ENCODE results near the gene MCRIP2. TPM values are rescaled to one million over a fixed set of nuclear protein-coding genes. Genes with fewer than 3 reads are reported as not detected.

MCRIP2 gene
- total RNA-seq, 2 donors from 2014 or later: 29.5 to 57.7 TPM

DNA sequence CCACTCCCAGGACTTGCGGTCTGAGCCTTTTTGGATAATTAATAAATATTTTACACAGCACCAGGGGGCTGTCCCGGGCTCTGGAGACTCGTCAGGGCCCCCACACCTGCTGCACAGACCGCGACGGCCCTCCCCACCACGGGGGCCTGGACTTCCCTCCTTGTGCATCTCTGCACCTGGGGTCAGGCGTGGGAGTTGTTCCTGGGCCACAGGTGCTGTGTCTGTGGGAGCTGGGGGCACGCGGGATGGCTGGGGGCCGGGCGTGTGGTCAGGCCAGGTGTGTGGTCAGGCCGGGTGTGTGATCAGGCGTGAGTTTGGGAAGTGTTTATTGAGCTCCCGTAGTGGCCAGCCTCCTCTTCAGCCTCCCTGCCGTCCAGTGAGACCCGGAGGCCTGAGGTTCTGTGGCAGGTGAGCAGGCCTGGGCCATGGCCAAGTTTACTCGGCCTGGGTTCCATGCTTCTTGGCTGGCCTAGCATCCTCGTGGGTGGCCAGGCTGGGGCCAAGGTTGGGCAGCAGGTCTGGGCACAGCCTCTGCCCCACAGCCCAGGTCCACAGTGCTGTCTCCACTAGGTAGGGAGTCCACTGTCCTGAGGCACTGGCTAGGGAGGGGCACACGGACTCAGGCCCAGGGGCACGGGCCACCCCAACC is 36.7 kb downstream of the MCRIP2 start:
- Mint-ChIP-seq H3K4me3 (no peak overlapping the region), H3K9me3 (no peaks in the 10 kb centered on the region), H3K36me3 (no peaks in the 10 kb centered on the region), H3K27me3 (no peaks in the 10 kb centered on the region), H3K4me1 (ENCODE audit: low read depth in 2 of 2) (peaks cover 13 to 17% of the 10 kb centered on the region in 2 donors), H3K27ac (no peak overlapping the region)
- no peak for DNase-seq (ENCODE audit: low spot score)
- ATAC-seq: no peak

DNA sequence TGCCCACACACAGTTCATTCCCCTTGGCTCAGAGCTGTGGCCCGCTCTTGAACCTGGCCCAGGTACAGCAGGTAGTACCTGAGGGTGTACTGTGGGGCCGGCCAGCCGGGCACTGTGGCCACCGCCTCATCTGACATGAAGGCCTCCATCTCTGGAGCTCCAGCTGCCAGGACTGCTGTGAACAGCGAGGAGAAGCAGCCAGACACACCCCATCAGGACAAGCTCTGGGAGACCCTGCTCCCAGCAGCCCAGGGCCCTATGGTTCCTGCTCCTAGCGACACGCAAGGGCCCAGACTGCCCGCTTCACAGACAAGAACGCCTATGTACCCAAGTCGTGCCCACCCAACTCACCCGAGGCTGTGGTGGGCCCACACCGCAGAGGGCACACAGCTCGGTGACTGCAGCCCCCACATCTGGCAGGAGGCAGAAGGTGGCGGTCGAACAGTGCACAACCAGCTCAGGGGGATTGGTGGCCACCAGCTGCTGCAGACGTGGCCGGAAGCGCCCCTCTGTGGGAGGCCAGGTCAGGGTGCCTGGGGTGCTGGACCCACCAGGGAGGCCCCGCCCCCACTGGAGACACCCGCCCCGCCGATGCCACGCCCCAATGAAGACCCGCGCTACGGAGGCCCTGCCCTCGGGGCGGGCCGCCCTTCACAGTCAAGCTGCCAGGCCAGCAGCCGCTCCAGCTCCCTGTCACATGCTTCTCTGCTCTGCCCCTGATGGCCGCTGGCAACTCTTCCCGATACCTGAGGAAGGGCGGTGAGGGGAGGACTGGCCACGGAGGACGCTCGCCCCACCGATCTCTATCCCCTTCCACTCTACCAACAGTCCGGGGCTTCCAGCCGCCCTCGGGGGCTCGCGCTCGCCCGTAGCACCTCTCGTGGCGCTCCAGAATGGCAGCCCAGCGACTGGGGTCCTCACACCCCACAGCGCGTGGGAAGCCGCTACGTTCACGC is 37.5 kb downstream of the MCRIP2 start:
- peak; percentile 7 to 28 for ATAC-seq
- Mint-ChIP-seq H3K27me3 (no peaks in the 10 kb centered on the region), H3K9me3 (no peaks in the 10 kb centered on the region), H3K4me1 (ENCODE audit: low read depth in 2 of 2) (peaks cover 13 to 17% of the 10 kb centered on the region in 2 donors), H3K27ac (no peak overlapping the region), H3K4me3 (peak overlapping the region; percentile 81), H3K36me3 (no peaks in the 10 kb centered on the region)
- no peak for DNase-seq (ENCODE audit: low spot score)

DNA sequence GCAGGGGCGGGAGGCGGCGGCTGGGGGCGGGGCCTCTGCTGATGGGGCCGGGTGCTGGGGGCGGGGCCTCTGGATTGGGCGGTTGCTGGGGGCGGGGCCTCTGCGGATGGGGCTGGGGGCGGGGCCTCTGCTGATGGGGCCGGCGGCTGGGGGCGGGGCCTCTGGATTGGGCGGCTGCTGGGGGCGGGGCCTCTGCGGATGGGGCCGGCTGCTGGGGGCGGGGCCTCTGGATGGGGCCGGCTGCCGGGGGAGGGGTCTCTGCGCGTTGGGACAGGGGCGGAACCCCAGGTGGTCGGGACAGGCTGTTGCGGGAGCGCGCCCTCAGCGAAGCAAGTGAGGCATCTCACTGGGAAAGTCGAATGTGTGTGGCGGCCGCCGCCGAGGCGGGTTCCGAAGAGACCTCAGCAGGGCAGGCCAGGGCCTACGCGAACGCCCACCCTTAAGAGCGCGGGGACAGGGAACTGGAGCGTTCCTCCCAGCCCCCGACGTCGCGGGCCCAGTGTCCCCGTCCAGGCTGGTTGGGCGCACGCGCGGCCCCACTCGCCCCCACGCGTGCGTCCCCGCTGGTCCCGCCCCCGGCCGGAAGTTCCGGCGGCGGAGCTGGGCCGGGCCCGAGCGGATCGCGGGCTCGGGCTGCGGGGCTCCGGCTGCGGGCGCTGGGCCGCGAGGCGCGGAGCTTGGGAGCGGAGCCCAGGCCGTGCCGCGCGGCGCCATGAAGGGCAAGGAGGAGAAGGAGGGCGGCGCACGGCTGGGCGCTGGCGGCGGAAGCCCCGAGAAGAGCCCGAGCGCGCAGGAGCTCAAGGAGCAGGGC is 38.4 kb downstream of the MCRIP2 start, which contains the start of gene STUB1:
Gene STUB1 (plus strand): TSS at position 597 of the 811 bp plus-strand sequence. CDS start 116 bp downstream, at position 713.
- Mint-ChIP-seq H3K4me3 (peak within 1 kb of the TSS; percentile 81), H3K4me1 (ENCODE audit: low read depth in 2 of 2) (peaks cover 13 to 14% of the 10 kb centered on the region in 2 donors), H3K36me3 (no peaks in the 10 kb centered on the region), H3K27me3 (no peaks in the 10 kb centered on the region), H3K9me3 (no peaks in the 10 kb centered on the region), H3K27ac (peak within 1 kb of the TSS in 1 of 2 donors; percentile 28)
- DNase-seq (ENCODE audit: low spot score): peak; percentile 92
- ATAC-seq: peak; percentile 71 to 86

DNA sequence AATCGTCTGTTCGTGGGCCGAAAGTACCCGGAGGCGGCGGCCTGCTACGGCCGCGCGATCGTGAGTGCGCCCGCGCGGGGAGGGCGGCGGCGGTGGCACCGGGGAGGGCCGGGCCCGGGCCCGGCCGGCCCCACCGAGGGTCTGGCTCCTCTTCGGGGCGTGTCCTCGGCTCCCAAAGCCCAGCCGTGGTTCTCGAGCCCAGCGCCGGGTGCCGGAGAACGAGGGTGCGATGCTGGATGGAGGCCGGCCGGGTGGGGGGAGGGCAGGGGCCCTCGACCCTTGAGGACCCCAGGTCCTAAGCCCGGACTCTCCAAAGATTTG is 39.0 kb downstream of the MCRIP2 start:
- Mint-ChIP-seq H3K9me3 (no peaks in the 10 kb centered on the region), H3K36me3 (no peaks in the 10 kb centered on the region), H3K27ac (peak overlapping the region in 1 of 2 donors; percentile 28), H3K27me3 (no peaks in the 10 kb centered on the region), H3K4me1 (ENCODE audit: low read depth in 2 of 2) (peaks cover 11 to 13% of the 10 kb centered on the region in 2 donors), H3K4me3 (peak overlapping the region; percentile 81)
- ATAC-seq (peak in 1 of 2 donors; percentile 0), DNase-seq (ENCODE audit: low spot score) (no peak)

DNA sequence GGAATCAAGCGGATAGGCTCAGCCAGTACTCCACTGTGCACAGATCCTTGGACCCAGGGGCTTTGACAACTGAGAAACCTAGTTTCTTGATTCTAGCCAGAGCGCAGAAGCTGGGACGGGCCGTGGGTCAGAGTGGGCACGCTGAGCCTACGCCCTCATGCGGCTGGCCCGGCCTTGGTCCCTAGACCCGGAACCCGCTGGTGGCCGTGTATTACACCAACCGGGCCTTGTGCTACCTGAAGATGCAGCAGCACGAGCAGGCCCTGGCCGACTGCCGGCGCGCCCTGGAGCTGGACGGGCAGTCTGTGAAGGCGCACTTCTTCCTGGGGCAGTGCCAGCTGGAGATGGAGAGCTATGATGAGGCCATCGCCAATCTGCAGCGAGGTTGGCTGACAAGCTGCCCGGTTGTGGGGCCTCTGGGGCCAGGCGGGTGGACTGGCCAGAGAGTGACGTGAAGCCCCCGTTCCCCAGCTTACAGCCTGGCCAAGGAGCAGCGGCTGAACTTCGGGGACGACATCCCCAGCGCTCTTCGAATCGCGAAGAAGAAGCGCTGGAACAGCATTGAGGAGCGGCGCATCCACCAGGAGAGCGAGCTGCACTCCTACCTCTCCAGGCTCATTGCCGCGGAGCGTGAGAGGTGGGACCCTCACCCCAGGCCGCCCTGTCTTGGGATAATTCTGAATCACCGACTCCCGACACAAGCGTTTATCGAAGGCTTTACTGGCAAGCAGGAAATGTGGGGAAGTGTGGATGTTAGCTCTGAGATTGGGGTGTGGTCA is 39.5 kb downstream of the MCRIP2 start:
- DNase-seq (ENCODE audit: low spot score) (no peak), ATAC-seq (no peak)
- Mint-ChIP-seq H3K36me3 (no peaks in the 10 kb centered on the region), H3K4me3 (peak overlapping the region; percentile 81), H3K4me1 (ENCODE audit: low read depth in 2 of 2) (peaks cover 11 to 13% of the 10 kb centered on the region in 2 donors), H3K27me3 (no peaks in the 10 kb centered on the region), H3K27ac (peak overlapping the region in 1 of 2 donors; percentile 28), H3K9me3 (no peaks in the 10 kb centered on the region)

DNA sequence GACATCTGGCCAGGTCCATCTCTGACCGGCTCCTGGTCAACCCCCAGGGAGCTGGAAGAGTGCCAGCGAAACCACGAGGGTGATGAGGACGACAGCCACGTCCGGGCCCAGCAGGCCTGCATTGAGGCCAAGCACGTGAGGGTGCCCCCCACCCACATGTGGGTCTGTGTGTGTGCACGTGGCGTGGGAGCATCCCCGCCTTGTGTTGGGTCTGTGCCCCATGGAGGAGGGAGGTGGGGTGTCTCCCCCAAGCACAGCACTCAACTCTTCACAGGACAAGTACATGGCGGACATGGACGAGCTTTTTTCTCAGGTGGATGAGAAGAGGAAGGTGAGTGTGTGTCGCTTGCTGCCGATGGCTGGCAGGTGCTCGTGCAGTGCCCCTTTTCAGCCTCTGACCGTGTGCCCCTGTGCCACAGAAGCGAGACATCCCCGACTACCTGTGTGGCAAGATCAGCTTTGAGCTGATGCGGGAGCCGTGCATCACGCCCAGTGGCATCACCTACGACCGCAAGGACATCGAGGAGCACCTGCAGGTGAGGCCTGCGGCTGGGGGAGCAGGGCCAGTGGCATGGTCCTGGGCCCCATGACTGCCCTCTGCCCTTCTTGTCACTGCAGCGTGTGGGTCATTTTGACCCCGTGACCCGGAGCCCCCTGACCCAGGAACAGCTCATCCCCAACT is 40.3 kb downstream of the MCRIP2 start:
- Mint-ChIP-seq H3K9me3 (no peaks in the 10 kb centered on the region), H3K27me3 (no peaks in the 10 kb centered on the region), H3K4me3 (peak overlapping the region; percentile 81), H3K4me1 (ENCODE audit: low read depth in 2 of 2) (peaks cover 11 to 13% of the 10 kb centered on the region in 2 donors), H3K36me3 (no peaks in the 10 kb centered on the region), H3K27ac (no peak overlapping the region)
- ATAC-seq (no peak), DNase-seq (ENCODE audit: low spot score) (no peak)

DNA sequence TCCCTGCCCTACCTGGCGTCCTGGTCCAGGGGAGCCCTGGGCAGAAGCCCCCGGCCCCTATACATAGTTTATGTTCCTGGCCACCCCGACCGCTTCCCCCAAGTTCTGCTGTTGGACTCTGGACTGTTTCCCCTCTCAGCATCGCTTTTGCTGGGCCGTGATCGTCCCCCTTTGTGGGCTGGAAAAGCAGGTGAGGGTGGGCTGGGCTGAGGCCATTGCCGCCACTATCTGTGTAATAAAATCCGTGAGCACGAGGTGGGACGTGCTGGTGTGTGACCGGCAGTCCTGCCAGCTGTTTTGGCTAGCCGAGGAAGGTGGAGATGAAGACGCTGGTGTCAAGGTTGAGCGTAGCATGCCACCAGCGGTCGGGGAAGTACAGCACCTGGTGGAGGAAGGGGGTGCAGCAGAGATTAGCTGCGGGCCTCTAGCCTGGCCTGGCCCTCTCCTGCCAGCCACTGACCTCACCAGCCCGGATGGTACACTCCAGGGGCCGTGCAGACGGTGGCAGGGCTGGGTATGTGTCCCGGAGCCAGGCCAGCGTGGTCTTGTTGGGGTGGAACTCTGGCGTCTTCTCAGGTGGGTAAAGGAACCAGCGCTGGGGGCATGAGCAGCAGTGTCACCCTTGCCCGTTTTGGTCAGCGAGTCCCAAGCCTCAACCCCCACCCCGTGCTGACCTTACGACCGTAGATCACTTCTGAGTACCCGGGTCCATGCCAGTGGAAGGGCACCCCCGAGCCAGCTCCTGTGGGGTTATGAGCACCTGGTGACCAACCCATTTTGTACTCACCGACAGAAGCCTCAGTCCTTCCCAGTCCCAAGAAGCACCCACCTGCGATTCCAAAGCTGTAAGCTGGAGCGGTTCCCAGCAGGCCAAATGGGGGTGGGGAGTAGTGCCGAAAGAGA is 41.1 kb downstream of the MCRIP2 start:
- DNase-seq (ENCODE audit: low spot score): no peak
- Mint-ChIP-seq H3K9me3 (no peaks in the 10 kb centered on the region), H3K4me3 (peak overlapping the region; percentile 81), H3K27me3 (no peaks in the 10 kb centered on the region), H3K4me1 (ENCODE audit: low read depth in 2 of 2) (peaks cover 11 to 13% of the 10 kb centered on the region in 2 donors), H3K36me3 (no peaks in the 10 kb centered on the region), H3K27ac (peak overlapping the region in 1 of 2 donors; percentile 39)
- no peak for ATAC-seq

DNA sequence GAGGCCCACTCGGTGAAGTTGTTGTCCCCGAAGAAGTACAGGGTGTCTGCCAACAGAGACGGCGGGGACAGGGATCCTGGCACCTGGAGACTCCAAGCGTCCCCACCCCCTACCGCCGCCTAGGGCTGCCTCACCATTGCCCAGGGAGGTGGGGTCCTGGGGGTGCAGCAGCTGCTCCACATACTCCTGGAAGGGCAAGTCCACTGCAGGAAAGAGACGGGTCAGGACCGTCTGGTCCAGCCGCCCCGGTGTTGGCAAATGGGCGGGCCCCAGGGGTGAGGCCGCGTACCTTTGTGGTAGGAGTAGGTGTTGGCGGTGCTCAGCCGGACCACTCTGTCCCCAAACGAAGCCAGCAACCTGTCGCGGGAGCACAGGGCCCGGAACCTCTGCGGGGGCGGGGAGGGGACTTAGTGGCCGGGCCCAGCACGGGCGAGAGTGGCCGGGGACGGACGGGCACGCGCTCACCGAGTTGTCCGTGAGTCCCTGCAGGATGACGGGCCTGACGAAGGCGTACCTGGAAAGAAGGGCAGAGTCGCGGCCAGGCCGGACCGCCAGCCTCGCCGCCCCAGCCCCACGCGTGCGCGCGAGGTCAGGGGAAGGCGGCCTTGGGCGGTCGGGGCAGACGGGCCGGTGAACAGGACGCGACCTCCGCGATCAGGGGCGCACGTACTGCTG is 41.9 kb downstream of the MCRIP2 start:
- ATAC-seq (no peak), DNase-seq (ENCODE audit: low spot score) (no peak)
- no peaks in the 10 kb centered on the region for H3K9me3 Mint-ChIP-seq
- peak overlapping the region; percentile 77 for H3K4me3 Mint-ChIP-seq
- H3K36me3 Mint-ChIP-seq: no peaks in the 10 kb centered on the region
- H3K27ac Mint-ChIP-seq: no peak overlapping the region
- H3K4me1 Mint-ChIP-seq (ENCODE audit: low read depth in 2 of 2): peaks cover 11 to 13% of the 10 kb centered on the region in 2 donors
- H3K27me3 Mint-ChIP-seq: no peaks in the 10 kb centered on the region

DNA sequence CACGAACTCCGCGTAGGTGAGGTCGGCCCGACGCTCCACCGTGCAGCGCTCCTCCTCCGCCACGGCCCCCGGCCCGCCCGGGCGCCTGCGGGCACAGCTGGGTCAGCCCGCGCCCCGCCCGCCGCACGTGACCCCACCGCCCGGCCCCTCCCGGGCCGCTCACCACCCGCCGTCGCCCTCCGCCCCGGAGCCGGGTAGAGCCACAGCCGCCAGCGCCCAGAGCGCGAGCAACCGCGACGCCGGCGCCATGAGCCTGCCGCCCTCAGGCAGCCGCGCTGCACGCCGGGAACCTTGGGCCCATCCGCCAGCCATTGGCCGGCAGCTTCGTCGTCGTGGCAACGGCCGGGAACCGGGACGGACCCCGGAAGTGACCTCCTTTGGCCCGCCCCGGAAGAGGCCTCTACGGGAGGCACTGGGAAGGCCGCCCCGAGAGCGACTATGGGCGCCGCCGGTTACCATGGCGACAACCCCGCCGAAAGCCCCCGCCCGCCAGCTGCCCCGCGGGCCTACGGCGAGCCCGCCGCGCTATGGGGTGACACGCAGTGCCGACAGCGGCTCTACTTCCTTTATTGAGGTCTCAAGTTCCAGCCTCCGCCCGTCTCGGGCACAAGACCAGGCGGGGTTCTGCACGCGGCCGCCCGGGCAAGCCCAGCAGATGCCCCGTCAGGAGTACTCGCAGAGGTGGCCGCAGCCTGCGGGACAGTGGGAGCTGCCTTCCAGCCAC is 42.6 kb downstream of the MCRIP2 start, which contains the start of gene JMJD8:
Gene JMJD8 (minus strand): TSS at position 264 of the 724 bp plus-strand sequence. CDS start 15 bp downstream, at position 249.
- no peaks in the 10 kb centered on the region for H3K27me3 Mint-ChIP-seq
- ATAC-seq (peak; percentile 83 to 88), DNase-seq (ENCODE audit: low spot score) (peak; percentile 98)
- H3K4me1 Mint-ChIP-seq (ENCODE audit: low read depth in 2 of 2): peaks cover 9 to 11% of the 10 kb centered on the region in 2 donors
- H3K36me3 Mint-ChIP-seq: no peaks in the 10 kb centered on the region
- H3K9me3 Mint-ChIP-seq: no peaks in the 10 kb centered on the region
- H3K27ac Mint-ChIP-seq: peak within 1 kb of the TSS in 1 of 2 donors; percentile 44
- H3K4me3 Mint-ChIP-seq: peak within 1 kb of the TSS; percentile 77

DNA sequence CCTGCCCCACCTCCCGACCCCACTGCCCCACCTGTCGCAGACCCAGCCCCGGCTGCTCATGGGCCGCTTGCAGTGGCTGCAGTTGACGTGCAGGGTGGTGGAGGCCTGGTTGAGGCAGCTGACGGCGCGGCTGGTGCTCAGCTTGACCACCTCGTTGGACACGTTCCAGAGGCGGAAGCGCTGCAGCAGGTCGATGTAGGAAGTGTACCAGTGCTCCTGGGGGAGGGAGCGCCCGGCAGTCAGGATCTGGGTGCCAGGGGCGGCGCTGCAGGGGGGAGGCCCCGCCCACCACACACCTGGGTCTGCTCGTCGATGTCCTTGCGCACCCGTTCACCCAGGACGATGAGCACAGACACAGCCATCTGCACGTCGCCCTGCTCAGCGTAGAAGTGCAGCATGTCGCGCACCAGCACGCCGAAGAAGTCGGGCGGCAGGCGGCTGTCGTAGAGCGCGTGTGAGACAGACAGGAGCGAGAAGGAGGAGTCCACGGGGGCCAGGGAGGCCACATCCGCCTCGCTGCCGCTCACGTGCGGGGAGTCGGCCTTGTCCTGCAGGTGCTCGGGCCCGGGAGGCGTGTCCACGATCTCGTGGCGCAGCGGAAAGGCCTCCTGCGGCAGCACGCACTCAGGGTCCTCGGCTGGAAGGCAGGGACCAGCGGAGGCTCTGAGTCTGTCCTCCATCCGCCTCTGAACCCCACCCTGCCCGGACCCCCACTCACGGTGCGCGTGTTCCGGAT is 43.5 kb downstream of the MCRIP2 start:
- H3K4me1 Mint-ChIP-seq (ENCODE audit: low read depth in 2 of 2): peaks cover 4 to 9% of the 10 kb centered on the region in 2 donors
- H3K36me3 Mint-ChIP-seq: no peaks in the 10 kb centered on the region
- DNase-seq (ENCODE audit: low spot score) (no peak), ATAC-seq (no peak)
- no peaks in the 10 kb centered on the region for H3K9me3 Mint-ChIP-seq
- H3K27ac Mint-ChIP-seq: peak overlapping the region in 1 of 2 donors; percentile 44
- H3K4me3 Mint-ChIP-seq: no peak overlapping the region
- no peaks in the 10 kb centered on the region for H3K27me3 Mint-ChIP-seq
